Mesendoderm (in vitro differentiated cells): ENCODE results near the gene IARS2.
"Not testable (repeated sequence)": the region's sequence is repeated elsewhere in the genome, so short reads cannot be mapped to it uniquely, and the experiment has no call there.

Experiments
- DNase-seq: peaks from one replicate; pipeline ENCODE4 v3.0.0; 2013
- H2AK5ac ChIP-seq: 2 replicates; pipeline ENCODE4 v1.6.1; 2013; ENCODE audit warnings: low read length, inconsistent platforms
- H2BK120ac ChIP-seq: 2 replicates; pipeline ENCODE4 v1.6.1; 2013; ENCODE audit warnings: low read depth, mild to moderate bottlenecking, low read length, moderate library complexity, mixed read lengths
- H2BK15ac ChIP-seq: replicated peaks from 2 replicates; pipeline ENCODE4 v1.6.1; 2013; ENCODE audit warnings: low read depth, mild to moderate bottlenecking, moderate library complexity
- H2BK5ac ChIP-seq: 2 replicates; pipeline ENCODE4 v1.6.1; 2013; ENCODE audit warnings: low read length, inconsistent platforms
- H3K18ac ChIP-seq: 2 replicates; pipeline ENCODE4 v1.6.1; 2013; ENCODE audit warnings: mild to moderate bottlenecking, low read length, mixed read lengths
- H3K23ac ChIP-seq: one replicate; pipeline ENCODE4 v1.6.1; 2013; ENCODE audit warnings: low read length
- H3K27ac ChIP-seq: 2 replicates; pipeline ENCODE4 v1.5.1; 2013; ENCODE audit warnings: low read depth, mild to moderate bottlenecking, inconsistent platforms, low read length, moderate library complexity
- H3K27me3 ChIP-seq: 2 replicates; pipeline ENCODE4 v1.6.1; 2013; ENCODE audit warnings: low read length, control low read depth, mild to moderate bottlenecking, inconsistent platforms; ENCODE audit not compliant: insufficient read depth, poor library complexity
- H3K36me3 ChIP-seq: 2 replicates; pipeline ENCODE4 v1.6.1; 2013; ENCODE audit warnings: low read length, inconsistent platforms; ENCODE audit not compliant: control insufficient read depth, insufficient read depth
- H3K4ac ChIP-seq: one replicate; pipeline ENCODE4 v1.6.1; 2013; ENCODE audit warnings: low read depth, mild to moderate bottlenecking, low read length, moderate library complexity
- H3K4me1 ChIP-seq: 2 replicates; pipeline ENCODE4 v1.6.1; 2013; ENCODE audit warnings: low read depth, low read length, inconsistent platforms; ENCODE audit not compliant: control insufficient read depth
- H3K4me2 ChIP-seq: 2 replicates; pipeline ENCODE4 v1.6.1; 2013; ENCODE audit warnings: low read length
- H3K4me3 ChIP-seq: 2 replicates; pipeline ENCODE4 v1.5.1; 2013; ENCODE audit warnings: mild to moderate bottlenecking, low read length
- H3K56ac ChIP-seq: one replicate; pipeline ENCODE4 v1.6.1; 2013; ENCODE audit warnings: low read length
- H3K79me1 ChIP-seq: 2 replicates; pipeline ENCODE4 v1.6.1; 2013; ENCODE audit warnings: low read length, inconsistent platforms
- H3K79me2 ChIP-seq: 2 replicates; pipeline ENCODE4 v1.6.1; 2013; ENCODE audit warnings: mild to moderate bottlenecking, low read length; ENCODE audit not compliant: control insufficient read depth, insufficient read depth
- H3K9ac ChIP-seq: 2 replicates; pipeline ENCODE4 v1.6.1; 2013; ENCODE audit warnings: low read length, inconsistent platforms
- H4K5ac ChIP-seq: one replicate; pipeline ENCODE4 v1.6.1; 2013; ENCODE audit warnings: low read length
- H4K8ac ChIP-seq: one replicate; pipeline ENCODE4 v1.6.1; 2013; ENCODE audit warnings: low read depth, mild to moderate bottlenecking, control low read depth, low read length, moderate library complexity
- WGBS: extraction: QIAGEN DNeasy Blood & Tissue Kit; methylation state at CpG from one replicate; pipeline ENCODE4 v1.1.7; 2013; ENCODE audit warnings: low lambda C conversion rate, missing lambda C conversion rate; ENCODE audit not compliant: insufficient coverage; ENCODE audit errors: extremely low coverage; 5-methylcytosine and 5-hydroxymethylcytosine counted together

The IARS2 gene

GRCh38 chr1:220084460-220084859 is 9.5 kb upstream of the IARS2 start:
- no peak overlapping the region for H3K23ac ChIP-seq
- H3K18ac ChIP-seq = no peak overlapping the region
- no peaks in the 10 kb centered on the region for H3K4me1 ChIP-seq
- no peaks in the 10 kb centered on the region for H3K36me3 ChIP-seq
- peaks cover 2% of the 10 kb centered on the region for H3K79me1 ChIP-seq
- no peak overlapping the region for H3K9ac ChIP-seq
- H3K4me2 ChIP-seq = no peak overlapping the region
- no peak overlapping the region for H4K5ac ChIP-seq
- no peak overlapping the region for H2AK5ac ChIP-seq
- no peak overlapping the region for H3K56ac ChIP-seq
- no peak overlapping the region for H4K8ac ChIP-seq
- no peak overlapping the region for H2BK15ac ChIP-seq
- WGBS = no CpG with 5 or more reads among the region's 1 CpG
- no peak overlapping the region for H3K4me3 ChIP-seq
- no peak overlapping the region for H2BK5ac ChIP-seq
- H3K4ac ChIP-seq = no peak overlapping the region
- no peak overlapping the region for H3K27ac ChIP-seq
- no peaks in the 10 kb centered on the region for H3K79me2 ChIP-seq
- H3K27me3 ChIP-seq = no peaks in the 10 kb centered on the region
- no peak for DNase-seq
- H2BK120ac ChIP-seq = no peak overlapping the region

GRCh38 chr1:220086261-220086686 is 7.7 kb upstream of the IARS2 start:
- not testable (repeated sequence) for H3K4ac ChIP-seq, H2BK5ac ChIP-seq, H3K56ac ChIP-seq, H4K5ac ChIP-seq, H4K8ac ChIP-seq, H3K36me3 ChIP-seq, H3K4me3 ChIP-seq, H3K27ac ChIP-seq, H3K23ac ChIP-seq, H2AK5ac ChIP-seq, H2BK15ac ChIP-seq, H2BK120ac ChIP-seq, H3K4me2 ChIP-seq, H3K9ac ChIP-seq, H3K27me3 ChIP-seq, H3K79me1 ChIP-seq, H3K79me2 ChIP-seq, H3K18ac ChIP-seq, H3K4me1 ChIP-seq
- no CpG with 5 or more reads among the region's 15 CpGs for WGBS
- DNase-seq = peak; percentile 68

DNA sequence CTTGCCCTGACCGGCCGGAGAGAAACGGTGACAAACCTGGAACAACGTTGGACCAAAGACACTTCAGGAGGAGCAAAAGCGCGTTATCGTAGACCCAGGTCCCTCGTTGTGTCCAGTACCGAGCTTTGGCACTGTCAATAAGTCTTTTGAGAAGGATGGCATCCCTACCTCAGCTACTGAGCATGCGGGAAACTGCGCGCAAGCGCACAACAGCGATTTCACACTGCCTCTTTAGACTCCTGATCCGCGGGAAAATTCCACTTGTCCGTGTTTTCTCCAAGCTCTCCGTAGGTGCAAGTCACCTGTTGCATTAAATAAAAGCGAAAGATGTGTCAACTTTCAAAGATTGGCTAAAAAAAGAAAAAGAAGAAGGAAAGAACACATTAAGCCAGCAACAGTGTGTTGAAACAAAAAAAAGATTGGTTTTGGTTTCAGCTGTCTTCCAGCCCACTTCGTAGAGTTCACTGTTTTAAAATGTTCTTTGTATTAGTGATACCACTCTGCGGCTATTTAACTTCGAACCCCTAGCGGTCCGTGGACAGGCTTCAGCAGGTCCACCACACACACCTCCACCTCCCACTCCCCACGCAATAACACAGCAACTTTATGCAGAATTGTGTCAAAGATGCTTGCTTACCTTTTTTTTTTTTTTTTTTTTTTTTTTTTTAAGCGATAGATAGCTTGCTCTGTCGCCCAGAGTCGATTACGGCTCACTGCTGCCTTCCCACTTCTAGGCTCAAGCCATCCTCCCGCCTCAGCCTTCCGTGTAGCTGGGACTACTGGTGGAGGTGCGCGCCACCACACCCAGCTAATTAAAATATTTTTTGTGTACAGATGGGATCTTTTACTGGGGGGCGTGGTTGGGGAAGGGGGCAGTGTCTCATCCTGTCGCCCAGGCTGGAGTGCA is 4.0 kb upstream of the IARS2 start, which contains the start of gene BPNT1:
Gene BPNT1 (minus strand): TSS at position 139 of the 907 bp plus-strand sequence. CDS start 9,942 bp downstream, outside the sequence.
- Histone ChIP-seq H3K79me1 (peaks cover 2% of the 10 kb centered on the region), H2BK5ac (no peak within 1 kb of the TSS), H4K8ac (no peak within 1 kb of the TSS), H3K4me2 (peak within 1 kb of the TSS; percentile 58), H3K9ac (peak within 1 kb of the TSS; percentile 77), H3K56ac (peak within 1 kb of the TSS; percentile 88), H4K5ac (no peak within 1 kb of the TSS), H3K4me3 (peak within 1 kb of the TSS; percentile 68), H3K27ac (no peak within 1 kb of the TSS), H2AK5ac (no peak within 1 kb of the TSS), H3K4me1 (no peaks in the 10 kb centered on the region), H2BK15ac (no peak within 1 kb of the TSS), H3K36me3 (no peaks in the 10 kb centered on the region), H3K4ac (no peak within 1 kb of the TSS), H3K27me3 (no peaks in the 10 kb centered on the region), H2BK120ac (no peak within 1 kb of the TSS), H3K23ac (no peak within 1 kb of the TSS), H3K79me2 (no peaks in the 10 kb centered on the region), H3K18ac (no peak within 1 kb of the TSS)
- DNase-seq = peak; percentile 97
- WGBS = no CpG with 5 or more reads among the region's 35 CpGs

DNA sequence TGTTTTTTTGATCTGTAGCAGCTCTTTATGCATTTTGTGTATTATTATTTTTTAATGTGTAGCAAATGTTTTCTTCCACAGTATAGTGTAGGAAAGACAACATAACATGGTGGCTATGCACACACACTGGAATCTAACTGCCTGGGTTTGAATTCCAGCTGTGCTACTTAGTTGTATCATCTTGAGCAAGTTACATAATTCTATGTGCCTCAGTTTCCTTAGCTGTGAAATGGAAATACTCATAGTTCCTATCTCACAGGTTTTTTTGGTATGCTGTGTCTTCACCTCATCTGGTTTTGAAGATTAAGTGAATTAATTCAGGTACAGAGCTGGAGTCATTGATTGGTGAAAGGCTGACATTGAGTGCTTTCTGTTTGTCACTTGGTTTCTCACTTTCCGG is 1.2 kb upstream of the IARS2 start:
- Histone ChIP-seq H4K8ac (no peak overlapping the region), H3K27me3 (no peaks in the 10 kb centered on the region), H3K27ac (no peak overlapping the region), H2BK15ac (no peak overlapping the region), H3K56ac (no peak overlapping the region), H4K5ac (no peak overlapping the region), H3K23ac (no peak overlapping the region), H3K9ac (no peak overlapping the region), H3K36me3 (no peaks in the 10 kb centered on the region), H2BK5ac (no peak overlapping the region), H3K4me3 (no peak overlapping the region), H3K18ac (no peak overlapping the region), H3K4me2 (no peak overlapping the region), H3K79me1 (peaks cover 5% of the 10 kb centered on the region), H3K4me1 (no peaks in the 10 kb centered on the region), H2AK5ac (no peak overlapping the region), H3K79me2 (peaks cover 2% of the 10 kb centered on the region), H2BK120ac (no peak overlapping the region), H3K4ac (no peak overlapping the region)
- WGBS = no CpG with 5 or more reads among the region's 1 CpG
- no peak for DNase-seq

- Histone ChIP-seq H3K27me3 (no peaks in the 10 kb centered on the region), H3K9ac (no peak overlapping the region), H3K56ac (no peak overlapping the region), H4K5ac (no peak overlapping the region), H3K27ac (no peak overlapping the region), H4K8ac (no peak overlapping the region), H3K4me1 (no peaks in the 10 kb centered on the region), H2BK5ac (no peak overlapping the region), H3K4ac (no peak overlapping the region), H3K4me2 (no peak overlapping the region), H3K79me1 (peaks cover 5% of the 10 kb centered on the region), H3K18ac (no peak overlapping the region), H3K4me3 (no peak overlapping the region), H3K79me2 (peaks cover 2% of the 10 kb centered on the region), H2AK5ac (no peak overlapping the region), H3K36me3 (no peaks in the 10 kb centered on the region), H2BK120ac (no peak overlapping the region), H2BK15ac (no peak overlapping the region), H3K23ac (no peak overlapping the region)
- DNase-seq = no peak
- no CpG with 5 or more reads among the region's 12 CpGs for WGBS
These were observed 444 bp upstream of the IARS2 start for GRCh38 chr1:220093361-220094015.
